GM21529 (cell line): ENCODE results near the gene TRPV3.
A peak's percentile ranks its signal among the peaks of the same experiment; 100 is the strongest.
"Not testable (repeated sequence)": the region's sequence is repeated elsewhere in the genome, so short reads cannot be mapped to it uniquely, and the experiment has no call there.

Experiments used
- ATAC-seq: cut with Tn5 transposase; IDR thresholded peaks from one replicate; pipeline ENCODE4 v1.9.1; 2021; ENCODE audit not compliant: unreplicated experiment

TRPV3 gene

DNA sequence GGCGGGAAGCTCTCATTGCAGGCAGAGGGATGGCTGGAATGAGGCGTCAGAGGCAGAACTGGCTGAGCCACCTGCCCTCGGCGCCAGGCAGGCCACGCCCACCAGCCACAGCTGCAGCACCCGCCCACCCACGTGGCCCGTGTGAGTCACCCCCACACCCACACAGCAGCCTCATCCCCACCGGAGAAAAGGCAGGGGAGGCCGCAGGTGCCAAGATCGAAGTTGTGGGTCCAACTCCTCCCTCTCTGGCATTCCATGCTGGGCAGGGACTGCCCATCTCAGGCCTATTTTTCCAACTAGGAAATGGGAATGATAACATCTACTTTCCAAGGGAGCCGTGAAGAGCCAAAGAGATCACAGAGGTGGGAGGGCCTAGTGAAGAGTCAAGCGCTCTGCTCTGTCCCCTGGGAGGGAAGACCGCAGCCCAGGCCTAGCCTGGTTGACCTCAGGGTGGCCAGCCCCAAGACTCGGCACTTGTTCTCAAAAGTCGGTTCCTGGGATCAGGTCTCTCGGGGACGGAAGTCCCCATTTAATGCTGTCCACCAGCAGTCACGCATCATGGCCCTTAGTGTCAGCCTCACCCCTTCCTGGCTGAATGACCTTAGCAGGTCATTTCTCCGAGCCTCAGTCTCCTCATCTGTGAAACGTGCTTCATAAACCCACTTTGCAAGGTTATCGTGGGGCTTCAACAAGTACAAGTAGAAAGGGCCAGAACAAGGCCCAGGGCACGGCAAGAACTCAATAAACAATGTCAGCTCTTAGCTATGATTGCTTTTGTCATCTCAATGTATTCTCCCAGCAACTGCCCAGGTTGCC lies at the start of gene TRPV3:
Gene TRPV3 (minus strand): TSS at position 45 of the 816 bp plus-strand sequence. CDS start 2,962 bp downstream, outside the sequence.
- ATAC-seq: peak; percentile 45

DNA sequence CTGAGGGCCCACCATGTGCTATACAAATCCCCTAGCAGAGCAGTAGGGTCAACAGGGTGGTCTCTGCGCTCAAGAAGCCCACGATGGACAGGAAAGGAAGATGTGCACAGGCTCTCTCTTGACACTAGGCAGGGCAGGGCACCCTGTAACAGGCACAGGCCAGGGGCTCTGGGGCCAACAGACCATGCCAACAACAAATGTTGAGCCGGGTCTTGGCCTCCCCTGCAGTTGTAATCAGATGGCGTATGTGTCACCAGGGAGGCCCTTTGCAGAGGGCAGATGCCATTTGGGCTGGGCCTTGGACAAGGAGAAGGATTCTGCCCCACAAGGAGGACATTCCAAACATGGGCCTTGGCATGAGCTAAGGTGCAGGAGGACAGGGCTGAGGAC lies 46.3 kb upstream of the TRPV3 start:
- no peak for ATAC-seq

- no peak for ATAC-seq
Observed at GRCh38 chr17:3603119-3603869, 45.7 kb upstream of the TRPV3 start.

DNA sequence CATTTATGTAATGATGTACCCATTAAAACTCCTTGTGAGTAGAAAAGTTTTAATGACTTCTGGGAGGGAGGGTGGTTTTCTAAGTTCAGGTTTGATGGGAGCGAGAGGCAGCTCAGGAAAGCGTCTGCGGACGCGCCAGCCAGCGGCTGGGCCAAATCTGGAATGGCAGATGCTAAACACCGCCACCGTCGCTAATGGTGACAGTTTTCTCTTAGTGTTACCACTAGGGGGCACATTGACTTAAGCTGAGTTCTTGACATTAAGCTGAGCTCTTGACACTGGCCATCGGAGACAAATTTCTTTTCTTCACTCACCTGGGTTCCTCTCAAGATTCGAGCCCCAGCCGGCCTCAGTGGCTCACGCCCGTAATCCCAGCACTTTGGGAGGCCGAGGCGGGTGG lies 44.9 kb upstream of the TRPV3 start:
- no peak for ATAC-seq

DNA sequence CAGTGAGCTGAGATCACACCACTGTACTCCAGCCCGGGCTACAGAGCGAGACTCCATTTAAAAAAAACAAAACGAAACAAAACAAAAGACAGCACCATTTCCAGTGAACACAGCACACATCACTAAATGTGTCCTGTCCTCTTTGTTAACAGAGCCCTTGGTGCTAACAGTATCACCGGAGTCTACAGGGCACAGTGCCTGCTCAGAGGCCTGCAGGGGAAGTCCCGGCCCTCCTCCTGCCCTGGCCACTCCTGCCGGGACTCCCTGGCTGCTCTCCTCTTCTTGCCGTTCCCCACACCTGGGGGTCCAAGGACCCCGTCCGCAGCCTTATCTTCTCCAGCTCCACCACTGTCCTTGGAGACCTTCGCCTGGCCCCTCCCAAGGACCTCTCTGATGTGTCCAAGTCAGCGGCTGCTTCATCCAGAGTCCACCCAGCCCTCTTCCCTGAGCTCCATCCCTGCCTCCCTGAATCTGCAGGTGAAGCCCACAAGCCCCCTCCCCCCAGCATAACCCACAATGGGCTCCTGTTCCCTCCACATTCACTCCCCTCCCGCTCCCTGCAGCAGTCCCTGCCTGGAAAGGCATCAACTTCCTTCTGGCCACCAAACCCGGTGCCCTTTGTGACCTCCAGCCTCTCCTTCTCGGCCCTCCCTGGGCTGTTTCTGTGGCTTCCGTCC lies 43.1 kb upstream of the TRPV3 start:
- ATAC-seq: no peak

DNA sequence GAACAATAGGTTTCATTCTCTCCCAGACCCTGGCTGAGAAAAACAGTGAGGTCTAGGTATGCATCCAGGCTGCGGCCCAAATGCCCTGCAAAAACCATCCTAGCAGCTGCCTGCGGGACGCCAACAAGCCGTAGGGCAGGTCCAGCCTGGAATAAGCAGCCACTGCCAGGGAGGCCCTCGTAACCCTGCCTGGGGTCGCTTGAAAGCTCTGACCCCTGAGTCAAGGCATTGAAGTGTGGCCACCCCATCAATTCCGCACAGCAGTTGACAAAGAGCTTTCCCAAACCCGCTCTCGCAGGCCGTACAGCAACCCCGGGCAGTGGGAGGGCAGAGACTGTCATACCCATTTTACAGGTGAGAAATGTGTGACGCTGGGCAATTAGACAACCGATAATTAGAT lies 40.5 kb upstream of the TRPV3 start:
- ATAC-seq: no peak

GRCh38 chr17:3596804-3597464 lies 39.3 kb upstream of the TRPV3 start:
- ATAC-seq: no peak

DNA sequence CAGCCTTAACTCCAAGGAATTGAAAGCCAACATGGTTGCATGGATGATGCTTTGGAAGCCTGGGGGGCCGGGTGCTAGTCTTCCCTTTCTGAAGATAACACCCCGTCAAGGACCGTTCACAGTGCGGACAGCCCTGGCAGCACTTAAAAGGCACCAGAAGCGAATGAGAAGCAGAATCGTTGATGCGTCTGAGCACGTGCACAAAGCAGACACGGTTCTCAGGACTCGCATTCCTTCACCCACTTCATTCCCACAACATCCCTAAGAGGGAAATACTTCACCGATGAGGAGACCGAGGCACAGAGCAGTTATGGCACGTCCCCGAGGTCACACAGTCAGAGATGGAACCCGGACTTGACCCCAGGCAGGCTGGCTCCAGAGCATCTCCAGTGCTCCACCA lies 37.4 kb upstream of the TRPV3 start:
- ATAC-seq: no peak

DNA sequence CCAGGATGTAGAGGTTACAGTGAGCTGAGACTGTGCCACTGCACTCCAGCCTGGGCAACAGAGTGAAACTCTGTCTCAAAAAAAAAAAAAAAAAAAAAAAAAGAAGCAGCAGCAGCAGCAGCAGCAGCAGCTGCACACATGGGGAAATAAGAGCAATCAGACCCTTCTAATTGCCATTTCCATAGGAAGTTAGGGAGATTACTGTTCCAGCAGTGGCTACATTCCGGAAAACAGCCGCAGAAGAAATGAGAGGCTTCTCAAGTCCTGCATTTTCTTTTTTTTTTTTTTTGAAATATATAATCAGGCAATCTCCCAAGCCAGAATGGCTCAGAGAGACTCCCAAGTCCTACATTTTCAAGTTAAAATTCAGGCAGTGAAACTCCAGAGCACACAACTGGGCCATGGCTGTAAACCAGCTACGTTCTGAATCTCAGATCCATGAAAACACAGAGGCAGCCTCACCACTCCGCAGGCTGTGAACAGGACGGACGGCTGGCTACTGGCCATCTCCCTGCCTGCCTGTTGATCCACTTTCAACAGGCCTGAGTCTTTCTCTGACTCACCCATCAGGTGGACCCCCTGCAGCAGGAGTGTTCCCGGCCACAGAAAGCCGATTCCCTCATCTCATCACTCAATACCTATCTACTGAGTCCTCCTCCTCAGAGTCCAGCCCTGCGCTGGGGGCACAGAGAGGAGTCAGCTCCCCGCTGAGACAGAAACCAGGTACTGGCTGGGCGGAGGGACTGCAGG lies 36.6 kb upstream of the TRPV3 start:
- ATAC-seq: no peak

DNA sequence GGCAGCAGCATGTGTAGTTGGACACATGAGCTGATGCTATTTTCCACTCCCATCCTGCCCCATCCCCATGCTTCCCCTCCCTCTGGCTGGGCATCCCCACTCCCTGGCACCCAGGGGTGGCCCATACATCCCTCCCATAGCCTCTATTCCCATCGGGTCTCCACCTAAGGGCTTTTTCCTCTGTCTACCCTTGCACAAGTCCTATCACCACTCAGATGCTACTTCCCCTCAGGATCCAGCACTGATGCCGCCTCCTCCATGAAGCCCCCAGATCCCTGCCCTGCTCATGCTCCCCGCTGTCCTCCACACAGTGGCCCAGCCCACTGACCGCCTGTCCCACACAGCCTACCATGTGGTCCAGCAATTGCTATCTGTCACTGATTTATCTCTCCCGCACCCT lies 35.8 kb upstream of the TRPV3 start:
- ATAC-seq: no peak

GRCh38 chr17:3592216-3592860 lies 34.7 kb upstream of the TRPV3 start:
- no peak for ATAC-seq

- ATAC-seq: no peak
Observed at GRCh38 chr17:3590768-3591167, 33.2 kb upstream of the TRPV3 start.

DNA sequence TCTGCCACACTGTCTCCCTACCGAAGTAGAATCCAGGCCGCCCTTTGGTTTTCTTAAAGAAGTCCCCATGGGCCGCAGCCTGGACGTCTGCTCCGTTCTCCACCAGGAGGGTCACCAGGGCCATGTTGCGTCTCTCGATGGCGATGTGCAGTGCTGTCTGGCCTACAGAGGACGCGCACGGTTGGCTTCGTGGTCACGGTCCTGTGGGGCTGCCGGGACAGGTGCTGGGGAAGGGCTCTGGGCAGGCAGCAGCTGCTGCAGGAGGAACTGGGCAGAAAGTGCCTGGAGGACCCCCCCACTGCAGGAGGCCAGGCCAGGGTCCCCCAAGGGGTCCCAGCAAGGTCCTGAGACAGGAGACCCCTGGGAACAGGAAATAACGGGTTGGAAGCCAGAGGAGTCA lies 32.6 kb upstream of the TRPV3 start:
- ATAC-seq: no peak

DNA sequence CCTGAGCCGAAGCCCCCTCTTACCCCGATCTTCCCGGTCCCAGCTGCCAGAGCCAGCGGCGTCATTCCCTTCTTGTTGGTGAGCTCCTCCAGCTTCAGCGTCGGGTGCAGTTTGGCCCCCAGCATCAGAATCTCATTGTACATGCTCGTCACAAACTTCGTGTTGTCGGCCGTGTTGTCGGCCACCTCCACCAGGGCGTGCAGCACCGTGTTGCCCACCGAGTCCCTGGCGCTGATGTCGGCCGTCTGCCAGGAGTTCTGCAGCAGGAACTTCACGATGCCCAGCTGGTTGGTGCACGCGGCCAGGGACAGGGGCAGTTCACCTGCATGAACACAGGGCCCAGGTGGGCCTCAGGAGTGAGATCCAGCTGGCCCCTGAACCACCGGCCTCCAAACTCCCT lies 32.2 kb upstream of the TRPV3 start:
- ATAC-seq: no peak

GRCh38 chr17:3585826-3586225 lies 28.2 kb upstream of the TRPV3 start:
- no peak for ATAC-seq

DNA sequence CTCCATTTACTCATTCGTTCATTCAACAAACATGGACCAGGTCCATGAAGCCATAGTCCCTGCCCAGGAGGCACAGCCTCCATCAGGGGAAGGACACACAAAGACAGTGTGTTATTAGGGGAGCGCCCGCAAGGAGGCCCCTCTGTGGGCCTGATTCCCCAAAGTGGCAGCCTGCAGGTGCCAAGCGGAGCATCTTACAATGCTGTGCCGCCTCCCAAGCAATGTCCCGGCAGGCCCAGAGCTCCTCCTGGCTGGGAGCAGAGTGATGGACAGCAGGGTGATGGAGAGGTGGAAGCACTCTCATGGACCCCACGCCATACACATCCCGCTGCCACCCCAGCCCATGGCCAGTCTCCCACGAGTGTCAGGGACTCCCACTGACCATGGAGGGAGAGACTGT lies 25.8 kb upstream of the TRPV3 start:
- no peak for ATAC-seq

DNA sequence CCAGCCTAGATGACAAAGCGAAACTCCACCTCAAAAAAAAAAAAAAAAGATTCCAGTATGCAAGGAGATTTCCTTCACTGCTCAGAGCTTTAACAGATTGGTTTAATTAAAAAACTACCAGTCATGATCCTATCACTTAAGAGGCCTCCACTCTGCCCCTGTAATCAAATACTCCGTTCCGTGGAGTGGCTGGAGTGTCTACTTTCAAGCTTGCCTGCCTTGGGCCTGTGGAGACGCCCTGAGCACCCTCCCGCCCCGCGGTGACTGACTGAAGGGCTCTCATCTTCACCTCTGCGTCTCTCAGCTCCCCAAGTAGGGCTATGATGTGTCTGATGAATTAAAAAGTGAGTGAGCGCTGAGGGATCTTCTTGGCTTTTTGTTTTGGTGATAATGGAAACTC lies 25.3 kb upstream of the TRPV3 start:
- ATAC-seq: no peak

- ATAC-seq: not testable (repeated sequence)
Observed at GRCh38 chr17:3578667-3579066, 21.1 kb upstream of the TRPV3 start.

GRCh38 chr17:3576970-3577369 lies 19.4 kb upstream of the TRPV3 start:
- no peak for ATAC-seq

DNA sequence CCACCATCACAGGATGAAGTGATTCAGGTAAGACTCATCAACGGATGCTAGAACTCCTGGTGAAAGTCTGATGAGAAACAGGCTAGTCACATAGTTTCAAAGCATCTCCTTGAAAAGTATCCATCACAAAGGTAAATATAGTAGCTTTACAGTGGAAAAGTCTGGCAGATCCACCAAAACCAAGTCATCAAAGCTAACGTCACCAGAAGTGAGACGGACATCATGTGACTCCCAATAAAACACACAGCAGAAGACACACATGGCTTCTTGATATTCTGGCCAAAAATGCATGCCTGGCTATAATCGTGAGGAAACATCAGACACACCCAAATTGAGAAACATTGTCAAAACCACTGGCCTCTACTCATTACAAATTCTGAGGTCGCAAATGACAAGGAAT lies 17.9 kb upstream of the TRPV3 start:
- no peak for ATAC-seq
